CD14-positive monocyte (primary cell): ENCODE results near the gene ACTRT3. TPM values are rescaled to one million over a fixed set of nuclear protein-coding genes. Genes with fewer than 3 reads are reported as not detected.

Experiments used
- DNase-seq, 3 donors: peaks; one replicate each; pipeline ENCODE4 v3.0.0-alpha.2; 2011 to 2022
- H2AFZ ChIP-seq: 2 replicates; pipeline ENCODE4 v1.6.0; 2012; ENCODE audit warnings: mild to moderate bottlenecking, low read depth, low read length, inconsistent platforms; ENCODE audit not compliant: insufficient read depth, poor library complexity, severe bottlenecking
- H3K27ac ChIP-seq, 2 donors: 1 replicate in 1 of 2; 2 replicates in 1 of 2; pipeline ENCODE4 v1.5.1; 2012 to 2013; ENCODE audit warnings: low read length in 2 of 2, control low read depth in 1 of 2, inconsistent platforms in 1 of 2, low read depth in 1 of 2, mild to moderate bottlenecking in 1 of 2
- H3K27me3 ChIP-seq, 2 donors: one replicate each; pipeline versions ENCODE4 v1.6.0 to v1.6.1; 2011 to 2013; ENCODE audit warnings: low read length in 2 of 2; ENCODE audit not compliant: control insufficient read depth in 2 of 2, insufficient read depth in 2 of 2
- H3K36me3 ChIP-seq, 2 donors: replicated peaks in 1 of 2; 1 replicate in 1 of 2; 2 replicates in 1 of 2; pipeline versions ENCODE4 v1.5.1 to v1.6.1; 2012 to 2013; ENCODE audit warnings: low read length in 2 of 2, control low read depth in 1 of 2, inconsistent platforms in 1 of 2, mild to moderate bottlenecking in 1 of 2; ENCODE audit not compliant: insufficient read depth in 2 of 2, control insufficient read depth in 1 of 2
- H3K4me1 ChIP-seq, 2 donors: 1 replicate in 1 of 2; 2 replicates in 1 of 2; pipeline versions ENCODE4 v1.5.1 to v1.6.1; 2012 to 2013; ENCODE audit warnings: low read length in 2 of 2, control low read depth in 1 of 2, inconsistent platforms in 1 of 2, mild to moderate bottlenecking in 1 of 2, moderate library complexity in 1 of 2; ENCODE audit not compliant: insufficient read depth in 2 of 2, control insufficient read depth in 1 of 2
- H3K4me2 ChIP-seq: replicated peaks from 2 replicates; pipeline ENCODE3; 2012; ENCODE audit warnings: low read length, moderate library complexity, mild to moderate bottlenecking; ENCODE audit not compliant: poor library complexity, severe bottlenecking; ENCODE audit errors: extremely low read depth
- H3K4me3 ChIP-seq, 3 experiments: fragments of 200-600 bp in 1 of 3; sonication (generic) in 1 of 3; replicated peaks in 1 of 3; 1 replicate in 2 of 3; 2 replicates in 1 of 3; pipeline ENCODE4 v1.5.1; 2011 to 2013; ENCODE audit warnings: low read length in 3 of 3, mild to moderate bottlenecking in 3 of 3, control low read depth in 2 of 3, low read depth in 2 of 3, inconsistent platforms in 1 of 3, moderate library complexity in 1 of 3
- H3K79me2 ChIP-seq: 2 replicates; pipeline ENCODE4 v1.6.0; 2012; ENCODE audit warnings: mild to moderate bottlenecking, control low read depth, inconsistent platforms, low read length, moderate library complexity; ENCODE audit not compliant: insufficient read depth
- H3K9ac ChIP-seq: 2 replicates; pipeline ENCODE4 v1.6.0; 2017; ENCODE audit warnings: low read length, mild to moderate bottlenecking; ENCODE audit not compliant: insufficient read depth, poor library complexity, severe bottlenecking
- H3K9me3 ChIP-seq, 2 donors: replicated peaks in 1 of 2; 1 replicate in 1 of 2; 2 replicates in 1 of 2; pipeline versions ENCODE4 v1.5.1 to v1.6.1; 2012 to 2013; ENCODE audit warnings: low read length in 2 of 2, control low read depth in 1 of 2; ENCODE audit not compliant: control insufficient read depth in 1 of 2, insufficient read depth in 1 of 2
- H4K20me1 ChIP-seq: 2 replicates; pipeline ENCODE4 v1.6.0; 2012; ENCODE audit warnings: mild to moderate bottlenecking, low read length, control low read depth, moderate library complexity; ENCODE audit not compliant: insufficient read depth
- H3K27ac Mint-ChIP-seq, 7 donors: one replicate each; pipeline ENCODE4 v1.8.0; 2020; ENCODE audit warnings: mild to moderate bottlenecking in 7 of 7, mixed read lengths in 7 of 7, moderate library complexity in 6 of 7, inconsistent platforms in 2 of 7
- H3K27me3 Mint-ChIP-seq, 3 donors: one replicate each; pipeline ENCODE4 v1.8.0; 2021 to 2022; ENCODE audit warnings: low read depth in 3 of 3, mild to moderate bottlenecking in 3 of 3, mixed read lengths in 3 of 3, moderate library complexity in 3 of 3, inconsistent platforms in 1 of 3
- H3K36me3 Mint-ChIP-seq, 2 donors: one replicate each; pipeline ENCODE4 v1.8.0; 2020; ENCODE audit warnings: mixed read lengths in 2 of 2, inconsistent platforms in 1 of 2, mild to moderate bottlenecking in 1 of 2
- H3K4me1 Mint-ChIP-seq: one replicate; pipeline ENCODE4 v1.8.0; 2020; ENCODE audit warnings: mild to moderate bottlenecking, mixed read lengths
- H3K4me3 Mint-ChIP-seq, 2 donors: one replicate each; pipeline ENCODE4 v1.8.0; 2020; ENCODE audit warnings: mild to moderate bottlenecking in 2 of 2, mixed read lengths in 2 of 2, moderate library complexity in 1 of 2
- H3K9me3 Mint-ChIP-seq, 7 donors: one replicate each; pipeline ENCODE4 v1.8.0; 2020 to 2022; ENCODE audit warnings: mixed read lengths in 7 of 7, mild to moderate bottlenecking in 6 of 7, moderate library complexity in 6 of 7, inconsistent platforms in 2 of 7
- WGBS: methylation state at CpG from one replicate; pipeline ENCODE4 v1.1.5; 2013; ENCODE audit warnings: missing lambda C conversion rate; ENCODE audit not compliant: insufficient coverage; 5-methylcytosine and 5-hydroxymethylcytosine counted together
- intact Hi-C, 2 donors: fragments of 100-400 bp; cut with micrococcal nuclease; formaldehyde crosslinking; loops; one replicate each; pipeline versions ENCODE4 v1.15.0 to v1.15.1; 2023
- polyA plus RNA-seq, 3 donors: library from polyadenylated mRNA; depleted of rRNA in 1 of 3; unstranded in 2 of 3; stranded (reverse) in 1 of 3; fragments of 300-500 nt in 2 of 3; fragments of >200 nt in 1 of 3; fragmentation: Illumina TruSeq in 2 of 3; gene quantifications; 1 replicate in 2 of 3; 2 replicates in 1 of 3; pipeline ENCODE4 v1.2.3, GENCODE V29; 2012 to 2021
- TF ChIP-seq, protein P1 (sequence below): fragments of 200-600 bp; IDR thresholded peaks from one replicate; pipeline ENCODE4 v1.8.0; 2022; ENCODE audit warnings: antibody characterized with exemption, mild to moderate bottlenecking

Gene ACTRT3
- polyA plus RNA-seq, 3 donors, result 0.03 to 0.08 TPM; not detected in 1

DNA sequence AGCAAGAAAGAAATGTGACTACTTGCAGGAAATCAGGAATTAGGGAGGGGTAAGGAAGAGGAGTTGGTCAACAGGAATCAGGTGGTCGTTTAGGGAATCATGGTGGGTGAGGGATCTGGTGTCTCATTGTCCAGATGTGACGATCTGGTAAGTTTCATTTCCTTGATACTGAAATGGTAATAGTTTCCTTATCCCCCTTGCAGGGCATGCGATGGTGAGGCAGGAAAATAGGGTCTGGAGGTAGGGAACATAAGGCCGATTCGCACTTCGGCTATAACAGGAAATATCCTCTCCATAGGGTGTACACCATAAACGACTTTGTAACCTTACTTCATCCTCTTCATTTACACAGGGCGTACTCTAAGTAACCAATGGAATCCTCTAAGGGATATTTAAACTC is 43.9 kb upstream of the ACTRT3 start:
- 20% methylated on average over 1 of the region's 8 CpGs for WGBS
- intact Hi-C loops, result no loop called here
- Mint-ChIP-seq H3K27ac (peak overlapping the region in 6 of 7 donors; percentile 49 to 85 (median 65)), H3K9me3 (peaks cover 6 to 20% (median 11%) of the 10 kb centered on the region in 7 donors), H3K4me1 (peaks cover 27% of the 10 kb centered on the region), H3K4me3 (peak overlapping the region; percentile 89 to 96), H3K36me3 (peaks cover under 1 to 1% of the 10 kb centered on the region in 2 donors), H3K27me3 (peaks cover 0 to 4% (median 2%) of the 10 kb centered on the region in 3 donors)
- peak overlapping the region; percentile 65 for H3K9ac ChIP-seq
- H3K79me2 ChIP-seq, result no peaks in the 10 kb centered on the region
- TF ChIP-seq, protein P1, sequence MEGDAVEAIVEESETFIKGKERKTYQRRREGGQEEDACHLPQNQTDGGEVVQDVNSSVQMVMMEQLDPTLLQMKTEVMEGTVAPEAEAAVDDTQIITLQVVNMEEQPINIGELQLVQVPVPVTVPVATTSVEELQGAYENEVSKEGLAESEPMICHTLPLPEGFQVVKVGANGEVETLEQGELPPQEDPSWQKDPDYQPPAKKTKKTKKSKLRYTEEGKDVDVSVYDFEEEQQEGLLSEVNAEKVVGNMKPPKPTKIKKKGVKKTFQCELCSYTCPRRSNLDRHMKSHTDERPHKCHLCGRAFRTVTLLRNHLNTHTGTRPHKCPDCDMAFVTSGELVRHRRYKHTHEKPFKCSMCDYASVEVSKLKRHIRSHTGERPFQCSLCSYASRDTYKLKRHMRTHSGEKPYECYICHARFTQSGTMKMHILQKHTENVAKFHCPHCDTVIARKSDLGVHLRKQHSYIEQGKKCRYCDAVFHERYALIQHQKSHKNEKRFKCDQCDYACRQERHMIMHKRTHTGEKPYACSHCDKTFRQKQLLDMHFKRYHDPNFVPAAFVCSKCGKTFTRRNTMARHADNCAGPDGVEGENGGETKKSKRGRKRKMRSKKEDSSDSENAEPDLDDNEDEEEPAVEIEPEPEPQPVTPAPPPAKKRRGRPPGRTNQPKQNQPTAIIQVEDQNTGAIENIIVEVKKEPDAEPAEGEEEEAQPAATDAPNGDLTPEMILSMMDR, result no peak
- H3K27me3 ChIP-seq, result peaks cover 0 to 3% of the 10 kb centered on the region in 2 donors
- H3K4me3 ChIP-seq, result peak overlapping the region; percentile 50 to 75 (median 59)
- H3K4me1 ChIP-seq, result peaks cover 26 to 31% of the 10 kb centered on the region in 2 donors
- no peak for DNase-seq
- no peaks in the 10 kb centered on the region for H4K20me1 ChIP-seq
- H3K4me2 ChIP-seq, result peak overlapping the region; percentile 87
- H2AFZ ChIP-seq, result peak overlapping the region; percentile 94
- peaks cover 0 to 8% of the 10 kb centered on the region in 2 donors for H3K9me3 ChIP-seq
- H3K36me3 ChIP-seq, result no peaks in the 10 kb centered on the region
- H3K27ac ChIP-seq, result peak overlapping the region in 1 of 2 donors; percentile 6

DNA sequence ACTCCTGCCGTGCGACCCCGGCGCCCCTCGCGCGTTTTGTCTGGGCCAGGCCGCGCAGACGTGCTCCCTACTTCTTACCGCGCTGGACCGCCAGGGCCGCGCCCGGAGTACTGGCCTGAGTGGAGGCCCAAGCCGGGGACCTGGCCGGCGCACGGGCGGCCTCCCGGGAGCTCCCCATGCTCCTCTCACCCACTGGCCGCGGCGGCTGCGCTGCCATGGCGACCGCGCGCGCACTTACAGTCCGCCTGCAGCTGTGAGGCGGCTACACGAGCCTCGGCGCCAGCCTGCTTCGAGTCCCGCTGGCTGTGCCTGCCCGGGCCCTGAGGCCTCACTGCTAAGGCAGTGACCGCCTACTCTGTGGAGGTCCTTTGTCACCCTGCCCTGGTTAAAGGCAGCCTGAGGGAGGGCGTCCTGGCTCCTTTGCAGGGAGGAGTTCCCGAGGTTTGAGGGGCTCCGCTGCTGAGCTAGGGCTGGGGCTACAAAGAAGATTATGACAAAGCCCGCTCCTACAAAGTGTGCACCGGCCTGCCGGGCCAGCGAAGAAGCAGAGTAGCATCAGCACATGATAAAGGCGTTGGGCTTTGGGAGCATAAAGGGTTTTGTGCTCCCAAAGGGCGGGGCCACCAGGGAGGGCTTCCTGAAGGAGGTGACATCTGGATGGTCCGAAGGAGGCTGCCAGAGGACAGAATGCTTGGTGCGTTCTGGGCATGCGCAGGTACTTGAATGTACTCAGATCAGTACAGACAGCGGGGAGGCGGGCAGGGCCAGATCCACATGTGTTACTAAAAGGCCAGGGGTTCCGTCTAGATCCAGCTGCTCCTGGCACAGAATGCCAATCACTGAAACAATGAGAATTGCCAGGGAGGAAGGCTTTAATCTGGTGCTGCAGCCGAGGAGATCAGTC is 43.2 kb upstream of the ACTRT3 start, which contains the start of the genes LRRC34 and LRRIQ4:
TSS of gene LRRC34 (minus strand) at position 573 of the 904 bp plus-strand sequence. CDS start at position 217, 356 bp downstream.
TSS of gene LRRIQ4 (plus strand) at position 539 of the 904 bp plus-strand sequence. CDS start 9,052 bp downstream, outside the sequence.
- Histone ChIP-seq H2AFZ (peak within 1 kb of the TSS; percentile 94), H3K9ac (peak within 1 kb of the TSS; percentile 65), H3K27ac (peak within 1 kb of the TSS in 1 of 2 donors; percentile 6), H3K36me3 (no peaks in the 10 kb centered on the region), H3K79me2 (no peaks in the 10 kb centered on the region), H3K27me3 (peaks cover 0 to 3% of the 10 kb centered on the region in 2 donors), H3K4me2 (peak within 1 kb of the TSS; percentile 87), H3K4me1 (peaks cover 26 to 31% of the 10 kb centered on the region in 2 donors), H3K9me3 (peaks cover 0 to 8% of the 10 kb centered on the region in 2 donors), H4K20me1 (no peaks in the 10 kb centered on the region), H3K4me3 (peak within 1 kb of the TSS; percentile 50 to 75 (median 59))
- Mint-ChIP-seq H3K9me3 (peaks cover 6 to 20% (median 11%) of the 10 kb centered on the region in 7 donors), H3K4me3 (peak within 1 kb of the TSS; percentile 89 to 96), H3K36me3 (peaks cover 2 to 3% of the 10 kb centered on the region in 2 donors), H3K4me1 (peaks cover 27% of the 10 kb centered on the region), H3K27me3 (peaks cover 0 to 4% (median 2%) of the 10 kb centered on the region in 3 donors), H3K27ac (peak within 1 kb of the TSS; percentile 35 to 85 (median 58))
- intact Hi-C loops, result no loop called here
- DNase-seq, result peak; percentile 40 to 61 (median 60)
- 2% methylated on average over 52 of the region's 56 CpGs for WGBS
- TF ChIP-seq, protein P1, result no peak
